Measurements from ENCODE around the gene BCR. TPM values are rescaled to one million over a fixed set of nuclear protein-coding genes. Genes with fewer than 3 reads are reported as not detected.

Gene BCR
- total RNA-seq, 2 donors from 2014 or later = 102 to 172 TPM

DNA sequence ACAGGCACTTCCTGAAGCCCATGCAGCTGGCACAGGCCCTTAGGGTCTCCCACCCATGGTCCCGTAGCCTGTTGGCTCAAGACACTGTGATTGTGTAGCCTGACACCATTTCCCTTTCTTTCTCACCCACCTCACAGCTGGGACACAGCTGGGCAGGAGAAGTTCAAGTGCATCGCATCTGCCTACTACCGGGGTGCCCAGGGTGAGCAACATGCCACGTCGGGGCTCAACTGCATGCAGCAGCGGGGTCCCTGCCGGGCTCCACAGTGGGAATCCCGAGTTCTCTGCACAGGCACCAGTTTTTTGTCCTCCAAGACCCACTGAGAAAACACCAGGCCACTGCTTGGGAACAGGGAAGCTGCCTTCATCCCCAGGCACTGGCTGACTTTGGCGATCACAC, 24.5 kb upstream of the BCR start:
- DNase-seq = no peak
- no peaks in the 10 kb centered on the region for H3K9me3 ChIP-seq (ENCODE audit: control insufficient read depth, low read length)
- no peaks in the 10 kb centered on the region for H3K36me3 ChIP-seq (ENCODE audit: control insufficient read depth, insufficient read depth, low read length)
- H3K4me3 Mint-ChIP-seq = no peak overlapping the region
- peaks cover 9% of the 10 kb centered on the region for H3K4me1 Mint-ChIP-seq
- H3K9me3 Mint-ChIP-seq = no peaks in the 10 kb centered on the region
- H3K9ac ChIP-seq (ENCODE audit: extremely low read depth, low read length, poor library complexity, severe bottlenecking) = no peak overlapping the region
- H3K4me1 ChIP-seq (ENCODE audit: control insufficient read depth, insufficient read depth, low read length) = no peaks in the 10 kb centered on the region
- no peak overlapping the region for H3K27ac ChIP-seq (ENCODE audit: low read depth, low read length)
- no peaks in the 10 kb centered on the region for H3K36me3 Mint-ChIP-seq (ENCODE audit: low read depth)
- H3K27ac Mint-ChIP-seq = no peak overlapping the region
- TF ChIP-seq, protein P1, sequence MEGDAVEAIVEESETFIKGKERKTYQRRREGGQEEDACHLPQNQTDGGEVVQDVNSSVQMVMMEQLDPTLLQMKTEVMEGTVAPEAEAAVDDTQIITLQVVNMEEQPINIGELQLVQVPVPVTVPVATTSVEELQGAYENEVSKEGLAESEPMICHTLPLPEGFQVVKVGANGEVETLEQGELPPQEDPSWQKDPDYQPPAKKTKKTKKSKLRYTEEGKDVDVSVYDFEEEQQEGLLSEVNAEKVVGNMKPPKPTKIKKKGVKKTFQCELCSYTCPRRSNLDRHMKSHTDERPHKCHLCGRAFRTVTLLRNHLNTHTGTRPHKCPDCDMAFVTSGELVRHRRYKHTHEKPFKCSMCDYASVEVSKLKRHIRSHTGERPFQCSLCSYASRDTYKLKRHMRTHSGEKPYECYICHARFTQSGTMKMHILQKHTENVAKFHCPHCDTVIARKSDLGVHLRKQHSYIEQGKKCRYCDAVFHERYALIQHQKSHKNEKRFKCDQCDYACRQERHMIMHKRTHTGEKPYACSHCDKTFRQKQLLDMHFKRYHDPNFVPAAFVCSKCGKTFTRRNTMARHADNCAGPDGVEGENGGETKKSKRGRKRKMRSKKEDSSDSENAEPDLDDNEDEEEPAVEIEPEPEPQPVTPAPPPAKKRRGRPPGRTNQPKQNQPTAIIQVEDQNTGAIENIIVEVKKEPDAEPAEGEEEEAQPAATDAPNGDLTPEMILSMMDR (conservative IDR thresholded peaks at IDR 0.05) = no peak
- H3K27me3 ChIP-seq (ENCODE audit: control insufficient read depth, insufficient read depth, low read length, poor library complexity, severe bottlenecking) = no peaks in the 10 kb centered on the region
- no peak overlapping the region for H3K4me3 ChIP-seq (ENCODE audit: low read length)
- H3K27me3 Mint-ChIP-seq (ENCODE audit: insufficient read depth) = no peaks in the 10 kb centered on the region
- 88 to 96% methylated on average over 9 of the region's 9 CpGs for WGBS, 2 experiments (ENCODE audit: insufficient coverage in 1 of 2, insufficient read length in 1 of 2)

GRCh38 chr22:23156286-23156685, 24.0 kb upstream of the BCR start:
- no peaks in the 10 kb centered on the region for H3K9me3 Mint-ChIP-seq
- 44 to 58% methylated on average over 3 to 8 of the region's 8 CpGs for WGBS, 2 experiments (ENCODE audit: insufficient coverage in 1 of 2, insufficient read length in 1 of 2)
- no peak overlapping the region for H3K27ac Mint-ChIP-seq

DNA sequence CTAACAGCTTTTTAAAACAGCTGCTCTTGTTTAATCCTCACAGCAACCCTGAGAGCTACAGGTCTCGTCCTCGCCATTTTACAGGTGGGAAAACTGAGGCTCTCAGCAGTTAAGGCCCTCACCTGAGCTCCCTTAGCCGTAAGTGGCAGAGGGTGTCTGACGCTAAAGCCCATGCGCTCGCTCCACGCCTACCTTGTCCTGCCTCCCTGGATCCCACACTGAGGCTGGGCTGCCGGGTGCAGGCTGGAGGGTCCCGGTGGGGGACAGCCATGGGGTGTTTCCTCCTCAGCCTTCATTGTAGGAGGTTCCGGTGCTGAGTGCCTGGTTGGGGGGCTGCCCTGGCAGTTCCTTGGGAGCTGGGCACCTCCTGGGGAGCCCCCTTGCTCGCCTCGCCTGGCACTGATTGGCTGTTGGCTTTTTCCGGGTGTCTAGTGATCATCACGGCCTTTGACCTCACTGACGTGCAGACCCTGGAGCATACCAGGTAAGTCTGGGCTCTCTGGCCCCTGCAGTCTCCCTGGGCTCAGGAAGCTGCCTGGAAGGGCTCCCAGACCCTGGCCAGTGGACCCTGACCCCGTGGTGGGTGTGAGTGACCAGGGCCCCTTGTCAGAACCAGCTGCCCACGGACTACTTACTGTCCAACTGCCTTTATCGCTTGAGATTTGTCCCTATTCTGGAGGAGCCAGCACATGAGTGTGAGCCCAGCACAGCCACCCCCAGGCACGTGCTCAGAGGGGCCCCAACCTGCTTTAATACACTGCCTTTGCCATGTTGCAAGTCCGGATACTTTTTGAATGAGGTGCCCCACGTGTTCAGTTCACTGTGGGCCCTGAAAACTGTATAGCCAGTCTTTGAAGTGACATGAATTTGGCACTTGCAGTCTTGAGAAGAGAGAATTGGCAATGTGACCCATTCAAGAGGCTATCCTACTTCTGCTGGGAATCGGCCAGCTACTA, 22.5 kb upstream of the BCR start:
- Histone ChIP-seq H3K27ac (ENCODE audit: low read depth, low read length) (no peak overlapping the region), H3K27me3 (ENCODE audit: control insufficient read depth, insufficient read depth, low read length, poor library complexity, severe bottlenecking) (no peaks in the 10 kb centered on the region)

More at GRCh38 chr22:23156286-23156685, 24.0 kb upstream of the BCR start:
- Mint-ChIP-seq H3K36me3 (ENCODE audit: low read depth) (no peaks in the 10 kb centered on the region), H3K27me3 (ENCODE audit: insufficient read depth) (no peaks in the 10 kb centered on the region), H3K4me1 (peaks cover 9% of the 10 kb centered on the region), H3K4me3 (no peak overlapping the region)
- H3K4me3 ChIP-seq (ENCODE audit: low read length) = no peak overlapping the region
- DNase-seq = peak; percentile 74
- no peak overlapping the region for H3K9ac ChIP-seq (ENCODE audit: extremely low read depth, low read length, poor library complexity, severe bottlenecking)
- H3K27ac ChIP-seq (ENCODE audit: low read depth, low read length) = no peak overlapping the region
- H3K9me3 ChIP-seq (ENCODE audit: control insufficient read depth, low read length) = no peaks in the 10 kb centered on the region
- no peaks in the 10 kb centered on the region for H3K36me3 ChIP-seq (ENCODE audit: control insufficient read depth, insufficient read depth, low read length)
- TF ChIP-seq, protein P1 (conservative IDR thresholded peaks at IDR 0.05) = peak; percentile 61
- H3K27me3 ChIP-seq (ENCODE audit: control insufficient read depth, insufficient read depth, low read length, poor library complexity, severe bottlenecking) = no peaks in the 10 kb centered on the region
- H3K4me1 ChIP-seq (ENCODE audit: control insufficient read depth, insufficient read depth, low read length) = no peaks in the 10 kb centered on the region

More for the DNA sequence above, 22.5 kb upstream of the BCR start:
- WGBS, 2 experiments (ENCODE audit: insufficient coverage in 1 of 2, insufficient read length in 1 of 2) = 92 to 94% methylated on average over 20 to 22 of the region's 22 CpGs
- Histone ChIP-seq H3K9me3 (ENCODE audit: control insufficient read depth, low read length) (no peaks in the 10 kb centered on the region), H3K4me3 (ENCODE audit: low read length) (no peak overlapping the region), H3K36me3 (ENCODE audit: control insufficient read depth, insufficient read depth, low read length) (no peaks in the 10 kb centered on the region), H3K4me1 (ENCODE audit: control insufficient read depth, insufficient read depth, low read length) (no peaks in the 10 kb centered on the region), H3K9ac (ENCODE audit: extremely low read depth, low read length, poor library complexity, severe bottlenecking) (no peak overlapping the region)
- DNase-seq = no peak
- Mint-ChIP-seq H3K4me1 (peaks cover 9% of the 10 kb centered on the region), H3K4me3 (no peak overlapping the region), H3K27ac (peak overlapping the region; percentile 61), H3K27me3 (ENCODE audit: insufficient read depth) (no peaks in the 10 kb centered on the region), H3K9me3 (no peaks in the 10 kb centered on the region), H3K36me3 (ENCODE audit: low read depth) (no peaks in the 10 kb centered on the region)
- TF ChIP-seq, protein P1 (conservative IDR thresholded peaks at IDR 0.05) = no peak
